Measurements from ENCODE around the gene DPRX.
"Not testable (repeated sequence)": the region's sequence is repeated elsewhere in the genome, so short reads cannot be mapped to it uniquely, and the experiment has no call there.

DPRX gene

GRCh38 chr19:53646144-53646543, 14.3 kb downstream of the DPRX start:
- no peak for DNase-seq
- no peak for ATAC-seq

GRCh38 chr19:53647350-53647749, 15.6 kb downstream of the DPRX start:
- ATAC-seq (no peak), DNase-seq (no peak)

- DNase-seq = no peak
- ATAC-seq = no peak
Observed at GRCh38 chr19:53647792-53648191, 16.0 kb downstream of the DPRX start.

GRCh38 chr19:53649746-53650593, 18.2 kb downstream of the DPRX start:
- no peak for ATAC-seq
- DNase-seq = no peak

DNA sequence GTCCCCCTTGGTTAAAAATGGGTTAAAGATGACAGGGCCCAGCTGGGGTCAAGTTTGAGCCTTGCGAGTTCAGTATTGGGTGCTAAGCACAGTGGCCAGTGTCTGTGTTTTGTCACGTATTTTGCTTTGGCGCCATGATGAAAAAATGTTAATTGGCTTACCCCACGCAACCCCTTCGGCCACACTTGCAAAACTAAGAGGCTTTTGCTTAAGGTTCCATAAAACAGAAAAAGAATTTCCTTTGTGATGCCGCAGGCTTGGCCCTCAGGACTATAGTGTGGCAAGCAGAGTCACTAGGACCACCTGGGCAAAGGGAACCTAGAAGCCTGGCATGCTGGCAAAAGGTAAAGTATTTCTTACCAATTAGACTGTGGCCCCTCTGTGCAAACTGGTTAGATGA, 20.7 kb downstream of the DPRX start:
- ATAC-seq = no peak
- DNase-seq = no peak

DNA sequence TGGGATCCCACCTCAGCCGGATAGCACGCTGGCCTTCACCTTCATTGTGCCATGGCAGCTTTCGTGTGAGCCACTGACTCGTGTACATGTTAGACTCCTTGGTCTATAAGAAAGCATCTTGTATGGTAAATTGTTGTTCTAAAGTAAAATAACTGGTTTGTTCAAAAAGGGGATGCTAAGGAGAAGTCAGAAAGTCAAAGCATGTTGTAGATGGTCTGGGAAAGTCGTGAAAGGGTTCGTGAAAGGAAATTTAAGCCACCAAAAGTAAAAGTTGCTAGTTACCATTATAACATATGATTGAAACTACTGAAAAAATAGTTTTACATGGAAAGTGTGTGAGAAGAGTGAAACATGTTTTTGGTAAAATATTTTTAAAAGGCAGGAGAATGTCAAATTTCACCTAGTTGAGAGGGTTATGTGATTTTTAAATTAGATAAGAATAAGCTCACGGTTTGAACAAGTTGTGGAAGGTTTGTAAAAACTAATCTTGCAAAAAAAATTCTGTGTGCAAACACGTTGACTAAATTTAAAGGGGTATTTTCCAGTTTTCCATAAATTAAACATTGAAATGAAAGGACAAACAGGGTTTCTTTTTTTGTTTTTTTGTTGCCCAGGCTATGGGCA, 23.4 kb downstream of the DPRX start:
- ATAC-seq (no peak), DNase-seq (no peak)

DNA sequence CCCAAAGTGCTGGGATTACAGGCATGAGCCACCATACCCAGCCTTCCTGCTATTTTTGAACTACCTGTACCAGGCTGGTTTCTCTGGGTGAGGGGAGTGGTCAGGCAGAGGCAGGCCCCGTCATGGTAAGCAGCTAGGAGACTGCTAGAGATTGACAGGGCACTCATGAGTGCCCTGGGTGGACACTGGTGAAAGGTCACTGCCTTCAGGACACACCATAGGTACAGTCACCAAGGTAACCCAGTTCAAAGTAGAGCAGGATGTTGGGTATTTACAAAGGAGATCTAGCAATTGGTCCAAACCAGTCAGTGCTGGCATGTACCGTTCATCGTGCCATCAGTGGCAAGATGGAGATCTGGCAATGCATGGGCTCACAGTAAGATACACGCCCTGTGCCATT, 25.5 kb downstream of the DPRX start:
- no peak for ATAC-seq
- DNase-seq = no peak

- no peak for DNase-seq
- no peak for ATAC-seq
Observed at GRCh38 chr19:53657778-53658177, 26.0 kb downstream of the DPRX start.

DNA sequence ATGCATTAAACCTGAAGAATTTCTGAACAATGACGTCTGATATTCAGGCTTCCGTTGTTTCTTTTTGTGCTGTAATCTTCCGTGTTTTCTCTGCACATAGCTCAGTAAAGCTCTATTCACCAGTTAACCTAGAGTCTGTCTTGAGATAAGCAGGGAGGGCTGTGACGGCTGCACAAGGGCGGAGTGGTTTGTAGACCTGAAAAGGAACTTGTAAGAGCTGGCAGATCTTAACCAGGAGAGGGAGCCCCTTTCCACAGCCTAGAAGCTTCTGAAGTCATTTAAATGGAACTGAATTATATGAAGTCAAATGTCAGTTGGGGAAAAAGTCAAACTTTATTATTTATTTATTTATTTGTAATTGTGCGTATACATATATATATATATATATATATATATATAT, 27.5 kb downstream of the DPRX start:
- ATAC-seq = no peak
- DNase-seq = no peak

- DNase-seq (no peak), ATAC-seq (no peak)
Observed at GRCh38 chr19:53660584-53660983, 28.8 kb downstream of the DPRX start.

GRCh38 chr19:53662209-53662608, 30.4 kb downstream of the DPRX start:
- ATAC-seq = no peak
- DNase-seq = no peak

DNA sequence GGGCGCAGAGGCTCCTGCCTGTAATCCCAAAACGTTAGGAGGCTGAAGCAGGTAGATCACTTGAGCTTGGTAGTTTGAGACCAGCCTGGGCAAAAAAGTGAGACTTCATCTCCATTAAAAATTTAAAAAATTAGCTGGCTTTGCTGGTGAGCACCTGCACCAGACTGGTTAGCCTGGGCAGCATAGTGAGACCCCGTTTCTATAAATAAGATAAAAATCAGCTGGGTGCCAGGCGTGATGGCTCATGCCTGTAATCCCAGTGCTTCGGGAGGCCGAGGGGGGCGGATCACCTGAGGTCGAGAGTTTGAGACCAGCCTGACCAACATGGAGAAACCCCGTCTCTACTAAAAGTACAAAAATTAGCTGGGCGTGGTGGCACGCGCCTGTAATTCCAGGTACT, 32.4 kb downstream of the DPRX start:
- ATAC-seq = no peak
- DNase-seq = no peak

DNA sequence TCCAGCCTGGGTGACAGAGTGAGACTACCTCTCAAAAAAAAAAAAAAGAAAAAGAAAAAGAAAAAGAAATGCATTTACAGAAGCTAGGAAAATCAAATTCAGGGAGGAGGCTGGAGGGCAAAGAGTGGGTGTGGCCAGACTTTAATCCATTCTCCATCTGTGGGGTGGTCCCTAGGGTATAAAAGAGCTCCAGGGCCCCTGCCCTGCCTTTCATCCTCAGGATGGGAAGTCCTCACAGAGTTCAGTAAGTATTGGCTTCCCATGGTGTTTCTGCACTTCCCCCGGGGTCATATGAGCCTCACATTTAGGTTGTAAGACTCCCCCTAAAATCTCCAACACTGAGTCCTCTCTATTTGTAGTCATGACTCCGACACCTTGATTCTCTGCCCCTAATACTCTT, 33.0 kb downstream of the DPRX start:
- DNase-seq (no peak), ATAC-seq (no peak)

DNA sequence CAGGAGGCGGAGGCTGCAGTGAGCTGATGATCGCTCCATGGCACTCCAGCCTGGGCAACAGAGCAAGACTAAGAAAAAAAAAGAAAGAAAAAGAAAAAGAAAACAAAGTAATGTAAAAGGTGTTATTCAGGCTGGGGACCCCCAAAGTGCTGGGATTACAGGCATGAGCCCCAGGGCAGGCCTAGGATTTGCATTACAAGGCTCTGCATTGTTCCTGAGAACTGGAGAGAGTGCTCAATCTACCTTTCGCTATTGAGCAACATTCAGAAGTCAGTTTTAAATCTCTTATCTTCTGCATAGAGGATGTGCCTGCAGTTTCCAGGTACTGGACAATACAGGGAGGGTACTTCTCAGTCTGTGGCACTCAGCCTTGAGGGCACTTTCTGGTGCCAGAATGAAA, 34.5 kb downstream of the DPRX start:
- not testable (repeated sequence) for DNase-seq, ATAC-seq

- not testable (repeated sequence) for ATAC-seq, DNase-seq
Observed at GRCh38 chr19:53668804-53669203, 37.0 kb downstream of the DPRX start.

DNA sequence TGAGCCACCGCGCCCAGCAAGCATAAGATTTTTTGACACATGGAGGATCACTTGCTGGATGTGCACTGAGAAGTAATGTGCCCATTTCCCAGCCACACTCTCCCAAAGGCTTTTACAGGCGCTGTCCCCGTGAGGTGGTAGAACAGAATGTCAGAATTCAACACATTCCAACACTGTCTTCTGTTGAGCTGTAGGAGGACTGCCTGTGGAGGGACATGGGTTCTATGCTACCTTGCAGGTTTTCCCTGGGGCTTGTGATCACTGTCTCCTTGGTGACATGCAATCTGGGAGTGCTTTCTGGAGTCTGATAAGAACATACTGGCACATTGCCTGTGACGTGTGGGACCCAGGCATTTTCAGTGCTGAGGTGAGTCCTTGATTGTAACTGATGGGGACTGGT, 38.5 kb downstream of the DPRX start:
- no peak for ATAC-seq

GRCh38 chr19:53671663-53672062, 39.9 kb downstream of the DPRX start:
- no peak for DNase-seq
- ATAC-seq = no peak

More for the DNA sequence above, 38.5 kb downstream of the DPRX start:
- no peak for DNase-seq
